K562 (cell line): ENCODE data around the gene LMF2. TPM values are rescaled to one million over a fixed set of nuclear protein-coding genes. Genes with fewer than 3 reads are reported as not detected.

ENCODE experiments used
- ATAC-seq: fragments of 200-7000 bp; cut with Tn5 transposase; 3 replicates; pipeline ENCODE4 v1.9.1; 2020; ENCODE audit warnings: moderate library complexity
- BruUV-seq: library from RNA; stranded (reverse); fragments of 400-500 nt; replicated peaks from 2 replicates; lab custom pipeline; 2021; lab: Mats Ljungman, UMichigan
- CTCF ChIA-PET: fragments of 300-600 bp; formaldehyde crosslinking; extraction: SDS; loops from one replicate; lab custom pipeline; 2021; ENCODE audit warnings: low intra/inter-chr PET ratio; lab: Yijun Ruan, JAX
- POLR2A ChIA-PET: fragments of 300-600, 350-650 bp; sonication (Branson Sonifier 250); formaldehyde crosslinking; extraction: SDS; loops from one replicate; lab custom pipeline; 2021; ENCODE audit warnings: antibody characterized with exemption, inconsistent platforms; lab: Yijun Ruan, JAX
- DNase-seq, 4 experiments: peaks; one replicate each; pipeline versions ENCODE4 v3.0.0 to v3.0.0-alpha.2; 2011 to 2018; ENCODE audit warnings: low spot score in 3 of 4, mixed read lengths in 3 of 4; ENCODE audit errors: extremely low read depth in 1 of 4
- FAIRE-seq: peaks from 2 replicates; lab custom pipeline; 2011; peaks lifted over from hg19 to GRCh38; lab: Jason Lieb, UNC
- H2AFZ ChIP-seq: 2 replicates; pipeline ENCODE4 v1.6.0; 2011; ENCODE audit warnings: low read depth, low read length, control low read depth, inconsistent platforms
- H3K27ac ChIP-seq: fragments of 200-600 bp; 3 replicates; pipeline ENCODE4 v1.8.0; 2011; ENCODE audit warnings: low read depth, mild to moderate bottlenecking, control low read depth, inconsistent platforms, low read length, moderate library complexity, mixed read lengths; ENCODE audit errors: extremely low read depth
- H3K27me3 ChIP-seq, 2 experiments: fragments of 300-600 bp in 1 of 2; 2 replicates in 1 of 2; 3 replicates in 1 of 2; pipeline versions ENCODE4 v1.6.0 to v1.8.0; 2011; ENCODE audit warnings: inconsistent platforms in 2 of 2, low read length in 2 of 2, mild to moderate bottlenecking in 1 of 2, mixed read lengths in 1 of 2, moderate library complexity in 1 of 2; ENCODE audit not compliant: control insufficient read depth in 2 of 2, insufficient read depth in 2 of 2
- H3K36me3 ChIP-seq: fragments of 300-600 bp; 3 replicates; pipeline ENCODE4 v1.8.0; 2011; ENCODE audit warnings: mild to moderate bottlenecking, low read length, inconsistent platforms; ENCODE audit not compliant: control insufficient read depth, insufficient read depth
- H3K4me1 ChIP-seq, 2 experiments: fragments of 200-600 bp in 1 of 2; replicated peaks in 1 of 2; 2 replicates in 1 of 2; 3 replicates in 1 of 2; pipeline versions ENCODE4 v1.5.1 to v1.8.0; 2011; ENCODE audit warnings: inconsistent platforms in 2 of 2, low read length in 2 of 2, mild to moderate bottlenecking in 1 of 2, mixed read lengths in 1 of 2, moderate library complexity in 1 of 2; ENCODE audit not compliant: control insufficient read depth in 2 of 2, insufficient read depth in 2 of 2
- H3K4me2 ChIP-seq: 2 replicates; pipeline ENCODE4 v1.6.1; 2011; ENCODE audit warnings: low read length, control low read depth, inconsistent platforms, mixed read lengths; ENCODE audit not compliant: insufficient read depth
- H3K4me3 ChIP-seq: fragments of 200-600 bp; sonication (generic), shearing (Covaris generic); 2 replicates; pipeline ENCODE4 v1.5.1; 2016; ENCODE audit warnings: control low read depth, inconsistent platforms
- H3K79me2 ChIP-seq: fragments of 200-600 bp; 3 replicates; pipeline ENCODE4 v1.8.0; 2011; ENCODE audit warnings: low read length, inconsistent platforms; ENCODE audit not compliant: control insufficient read depth, insufficient read depth
- H3K9ac ChIP-seq, 2 experiments: 2 replicates each; pipeline versions ENCODE4 v1.6.0 to v1.6.1; 2011; ENCODE audit warnings: low read depth in 2 of 2, low read length in 2 of 2, control low read depth in 1 of 2, inconsistent platforms in 1 of 2, mild to moderate bottlenecking in 1 of 2, mixed read lengths in 1 of 2; ENCODE audit not compliant: insufficient read depth in 1 of 2
- H3K9me1 ChIP-seq: one replicate; pipeline ENCODE4 v1.6.0; 2011; ENCODE audit warnings: inconsistent platforms, mild to moderate bottlenecking, low read length, moderate library complexity; ENCODE audit not compliant: control insufficient read depth, insufficient read depth
- H3K9me3 ChIP-seq: replicated peaks from 2 replicates; pipeline ENCODE4 v1.5.1; 2011; ENCODE audit warnings: low read depth, low read length, inconsistent platforms; ENCODE audit not compliant: control insufficient read depth, insufficient read depth
- H4K20me1 ChIP-seq: replicated peaks from 2 replicates; pipeline ENCODE4 v1.6.1; 2011; ENCODE audit warnings: low read length, inconsistent platforms, mixed read lengths; ENCODE audit not compliant: control insufficient read depth, insufficient read depth
- PHF20 ChIP-seq: fragments of 450-650 bp; IDR thresholded peaks from 2 replicates; pipeline ENCODE4 v1.6.1; 2018; ENCODE audit not compliant: partially characterized antibody
- POLR2G ChIP-seq: fragments of 200-400 bp; formaldehyde crosslinking; IDR thresholded peaks from 2 replicates; pipeline ENCODE4 v1.6.1; 2017; ENCODE audit warnings: low read depth, mild to moderate bottlenecking, antibody characterized with exemption, low read length, moderate library complexity
- RBFOX2 ChIP-seq: fragments of 200-400 bp; formaldehyde crosslinking; IDR thresholded peaks from 2 replicates; pipeline ENCODE4 v1.6.1; 2017; ENCODE audit warnings: low read depth, mild to moderate bottlenecking, low read length, moderate library complexity
- TEAD4 ChIP-seq, 2 experiments: sonication (generic) in 1 of 2; formaldehyde crosslinking in 1 of 2; IDR thresholded peaks; 2 replicates each; pipeline versions ENCODE4 v1.6.1 to v1.8.0; 2012 to 2022; ENCODE audit warnings: borderline replicate concordance in 1 of 2, inconsistent platforms in 1 of 2, low read length in 1 of 2, mild to moderate bottlenecking in 1 of 2, missing genetic modification reagents in 1 of 2
- UBTF ChIP-seq, 2 experiments: IDR thresholded peaks; 2 replicates each; pipeline ENCODE4 v1.6.1; 2012; ENCODE audit warnings: improper control_type of control experiment in 2 of 2, low read depth in 2 of 2, low read length in 2 of 2, borderline replicate concordance in 1 of 2
- ZNF408 ChIP-seq: fragments of 250-450 bp; sonication (Bioruptor Pico); IDR thresholded peaks from 2 replicates; pipeline ENCODE4 v1.4.0; 2020; ENCODE audit warnings: low read depth, mild to moderate bottlenecking, moderate library complexity
- WGBS: fragments of 100-300 bp; shearing (Covaris generic); methylation state at CpG from one replicate; pipeline ENCODE4 v1.1.6; 2016; ENCODE audit warnings: low coverage, mixed read lengths; ENCODE audit not compliant: insufficient coverage; ENCODE audit errors: missing lambda C conversion rate; 5-methylcytosine and 5-hydroxymethylcytosine counted together
- in situ Hi-C: fragments of 300-500 bp; cut with MboI; formaldehyde crosslinking; loops from 4 replicates; pipeline ENCODE4 v1.15.0; 2018; ENCODE audit warnings: inconsistent platforms, mixed read lengths
- intact Hi-C: fragments of 100-400 bp; cut with micrococcal nuclease; formaldehyde crosslinking; loops from 2 replicates; pipeline ENCODE4 v1.14.2; 2022
- polyA plus RNA-seq, 8 experiments: library from polyadenylated mRNA; depleted of rRNA in 4 of 8; stranded (reverse) in 5 of 8; unstranded in 3 of 8; fragments of >200 nt; fragmentation: Nextera tagmentation in 2 of 8; fragmentation: Illumina TruSeq in 1 of 8; extraction: Ambion mirVana in 2 of 8; extraction: Trizol in 1 of 8; gene quantifications; 2 replicates each; pipeline versions ENCODE4 v1.2.1 to v1.2.3, GENCODE V29; 2011 to 2014; ENCODE audit warnings: inconsistent platforms in 1 of 8, missing spikeins in 1 of 8
- total RNA-seq, 7 experiments: library from RNA; depleted of rRNA in 6 of 7; stranded (reverse); fragments of >200 nt in 6 of 7; fragmentation: Illumina TruSeq in 2 of 7; extraction: Trizol in 2 of 7; gene quantifications; 2 replicates each; pipeline versions ENCODE4 v1.2.1 to v1.2.3, GENCODE V29; 2011 to 2021; ENCODE audit warnings: low replicate concordance in 1 of 7

LMF2 gene
- total and polyA plus RNA-seq, 9 of the 15 experiments (the other 6 are each of a cell fraction or from before 2014, with no cell fraction given): 0.08 to 37.1 (median 7.6) TPM

- Histone ChIP-seq H3K9me3 (no peaks in the 10 kb centered on the region), H4K20me1 (peaks cover 12% of the 10 kb centered on the region; the same call in 1 of the 2 replicates), H2AFZ (no peak overlapping the region), H3K9me1 (no peaks in the 10 kb centered on the region), H3K4me3 (no peak overlapping the region), H3K79me2 (peaks cover 28% of the 10 kb centered on the region), H3K27ac (no peak overlapping the region), H3K36me3 (peaks cover 70% of the 10 kb centered on the region; the same call in 1 of the 3 replicates), H3K9ac (no peak overlapping the region)
- WGBS: 98% methylated on average over 9 of the region's 10 CpGs
- CTCF ChIA-PET: no interaction called here
- intact Hi-C loops: no loop called here
- in situ Hi-C loops: loop anchor here (5.0 kb wide), 1 partner anchor 46 kb away; no protein-coding TSS in a partner anchor
- no peak for FAIRE-seq
- no peak for TF ChIP-seq UBTF (IDR thresholded peaks at IDR 0.05; ENCODE audit: borderline replicate concordance in 1 of 2, low read depth in 2 of 2, low read length in 2 of 2)
- TF ChIP-seq ZNF408 (CRISPR knock-in tag): no peak
- TF ChIP-seq RBFOX2: peak; percentile 16; the same call in 1 of the 2 replicates
- no peak for TF ChIP-seq TEAD4 (IDR thresholded peaks at IDR 0.05; ENCODE audit: low read length)
- TF ChIP-seq TEAD4 (CRISPR knock-in tag; IDR thresholded peaks at IDR 0.05; ENCODE audit: borderline replicate concordance): no peak
- peak; percentile 65 for TF ChIP-seq POLR2G
- no peak for TF ChIP-seq PHF20
- TF ChIP-seq, all 486 proteins: peak for 2
- Histone ChIP-seq H3K27me3 (no peaks in the 10 kb centered on the region), H3K4me1 (peaks cover 2 to 40% of the 10 kb centered on the region in 2 experiments; a peak in 4 of 5 replicates), H3K4me2 (no peak overlapping the region)
- no TSS peak for BruUV-seq
- ATAC-seq (no peak), DNase-seq (no peak)
- POLR2A ChIA-PET: interaction anchor here (0.5 to 5.3 kb wide), 6 partner anchors 7 to 331 kb away, joined by 3 to 65 read pairs (median 4); partner anchors contain the start of genes LMF2 and NCAPH2
These were observed 14.2 kb upstream of the LMF2 start for GRCh38 chr22:50521710-50522109.
